Amniotic stem cell (primary cell): ENCODE results near the gene ANAPC16.
"Not testable (repeated sequence)": the region's sequence is repeated elsewhere in the genome, so short reads cannot be mapped to it uniquely, and the experiment has no call there.

Experiments used
- DNase-seq: peaks from one replicate; lab custom pipeline; 2025; lab: John Stamatoyannopoulos, UW

The ANAPC16 gene

GRCh38 chr10:72243822-72244437 is 28.1 kb downstream of the ANAPC16 start:
- DNase-seq: peak; percentile 82

GRCh38 chr10:72244573-72245038 is 28.8 kb downstream of the ANAPC16 start:
- no peak for DNase-seq

- DNase-seq: no peak
These were observed 30.2 kb downstream of the ANAPC16 start for GRCh38 chr10:72245949-72246525.

- no peak for DNase-seq
These were observed 32.8 kb downstream of the ANAPC16 start for GRCh38 chr10:72248468-72249151.

GRCh38 chr10:72249176-72249862 is 33.5 kb downstream of the ANAPC16 start:
- not testable (repeated sequence) for DNase-seq

- no peak for DNase-seq
These were observed 34.9 kb downstream of the ANAPC16 start for GRCh38 chr10:72250666-72251065.

- no peak for DNase-seq
These were observed 35.8 kb downstream of the ANAPC16 start for GRCh38 chr10:72251635-72252034.

GRCh38 chr10:72252972-72253371 is 37.2 kb downstream of the ANAPC16 start:
- no peak for DNase-seq

- no peak for DNase-seq
These were observed 37.8 kb downstream of the ANAPC16 start for GRCh38 chr10:72253578-72253977.

GRCh38 chr10:72254813-72255568 is 39.2 kb downstream of the ANAPC16 start:
- no peak for DNase-seq

- no peak for DNase-seq
These were observed 40.3 kb downstream of the ANAPC16 start for GRCh38 chr10:72255977-72256729.

GRCh38 chr10:72257051-72257892 is 41.5 kb downstream of the ANAPC16 start:
- no peak for DNase-seq

GRCh38 chr10:72258617-72259016 is 42.8 kb downstream of the ANAPC16 start:
- DNase-seq: no peak

GRCh38 chr10:72259491-72260238 is 43.9 kb downstream of the ANAPC16 start:
- DNase-seq: no peak

GRCh38 chr10:72260239-72260975 is 44.6 kb downstream of the ANAPC16 start:
- DNase-seq: no peak

- no peak for DNase-seq
These were observed 45.4 kb downstream of the ANAPC16 start for GRCh38 chr10:72260976-72261783.

GRCh38 chr10:72261784-72262404 is 46.1 kb downstream of the ANAPC16 start:
- no peak for DNase-seq
